Stomach (tissue), 9 donors: Measurements from ENCODE around the gene COL6A1. TPM values are rescaled to one million over a fixed set of nuclear protein-coding genes. Genes with fewer than 3 reads are reported as not detected.
A peak's percentile ranks its signal among the peaks of the same experiment; 100 is the strongest.

Experiments used
- DNase-seq, 2 donors: peaks; one replicate each; pipeline versions ENCODE4 v3.0.0 to v3.0.0-alpha.2; 2013 to 2019
- H3K27ac ChIP-seq, 5 donors: fragments of 200-600 bp in 4 of 5; sonication (generic) in 4 of 5; one replicate each; pipeline ENCODE4 v1.5.1; 2013 to 2019; ENCODE audit warnings: mild to moderate bottlenecking in 1 of 5, moderate library complexity in 1 of 5
- H3K27me3 ChIP-seq, 3 donors: fragments of 200-600 bp; sonication (generic); one replicate each; pipeline ENCODE4 v1.5.1; 2017 to 2019; ENCODE audit warnings: mixed run types in 1 of 3
- H3K36me3 ChIP-seq, 4 donors: fragments of 200-600 bp; sonication (generic); 1 replicate in 3 of 4; 2 replicates in 1 of 4; pipeline ENCODE4 v1.5.1; 2016 to 2019
- H3K4me1 ChIP-seq, 4 donors: fragments of 200-600 bp; sonication (generic); one replicate each; pipeline ENCODE4 v1.5.1; 2016 to 2019
- H3K4me3 ChIP-seq, 4 donors: fragments of 200-600 bp; sonication (generic) in 3 of 4; one replicate each; pipeline ENCODE4 v1.5.1; 2016 to 2019; ENCODE audit warnings: mild to moderate bottlenecking in 1 of 4
- H3K9me3 ChIP-seq, 4 donors: fragments of 200-600 bp; sonication (generic); one replicate each; pipeline ENCODE4 v1.5.1; 2016 to 2019
- CTCF ChIP-seq, 7 experiments: fragments of 450-650 bp in 4 of 7; fragments of 200-600 bp in 3 of 7; sonication (generic) in 3 of 7; IDR thresholded peaks; one replicate each; pipeline ENCODE4 v1.5.1; 2016 to 2019; ENCODE audit warnings: antibody characterized with exemption in 7 of 7, control low read depth in 2 of 7, mild to moderate bottlenecking in 1 of 7
- EP300 ChIP-seq: sonication (generic); formaldehyde crosslinking; IDR thresholded peaks from one replicate; pipeline ENCODE4 v1.6.1; 2017; ENCODE audit warnings: antibody characterized with exemption
- POLR2A ChIP-seq, 4 donors: fragments of 450-650 bp; IDR thresholded peaks; one replicate each; pipeline ENCODE4 v1.6.1; 2016; ENCODE audit warnings: antibody characterized with exemption in 4 of 4, control low read depth in 2 of 4, mild to moderate bottlenecking in 1 of 4, moderate library complexity in 1 of 4
- POLR2AphosphoS5 ChIP-seq, 3 donors: sonication (generic); formaldehyde crosslinking; IDR thresholded peaks; one replicate each; pipeline ENCODE4 v1.6.1; 2016; ENCODE audit warnings: antibody characterized with exemption in 3 of 3
- WGBS, 5 donors: extraction: QIAGEN DNeasy Blood & Tissue Kit in 3 of 5; methylation state at CpG; one replicate each; pipeline versions ENCODE4 v1.1.5 to v1.1.7; 2013 to 2018; 5-methylcytosine and 5-hydroxymethylcytosine counted together
- intact Hi-C: fragments of 100-400 bp; cut with DNase I; formaldehyde crosslinking; loops from one replicate; pipeline ENCODE4 v1.15.1; 2023; ENCODE audit warnings: low total_unique reads
- polyA plus RNA-seq, 3 donors: library from polyadenylated mRNA; stranded (reverse); fragments of 200-250 nt; gene quantifications; one replicate each; pipeline ENCODE4 v1.2.3, GENCODE V29; 2013
- total RNA-seq, 5 donors: library from RNA; depleted of rRNA; stranded (reverse); fragments of >200 nt; gene quantifications; one replicate each; pipeline versions ENCODE4 v1.1.0 to v1.2.3, GENCODE V29; 2014 to 2016
- donor health status: healthy with polysubstance abuse.
- donor health status: Bipolar disorder and iron deficiency.
- donor health status: healthy.

COL6A1 gene
- total and polyA plus RNA-seq, 8 donors, result 63.2 to 756 (median 254) TPM

DNA sequence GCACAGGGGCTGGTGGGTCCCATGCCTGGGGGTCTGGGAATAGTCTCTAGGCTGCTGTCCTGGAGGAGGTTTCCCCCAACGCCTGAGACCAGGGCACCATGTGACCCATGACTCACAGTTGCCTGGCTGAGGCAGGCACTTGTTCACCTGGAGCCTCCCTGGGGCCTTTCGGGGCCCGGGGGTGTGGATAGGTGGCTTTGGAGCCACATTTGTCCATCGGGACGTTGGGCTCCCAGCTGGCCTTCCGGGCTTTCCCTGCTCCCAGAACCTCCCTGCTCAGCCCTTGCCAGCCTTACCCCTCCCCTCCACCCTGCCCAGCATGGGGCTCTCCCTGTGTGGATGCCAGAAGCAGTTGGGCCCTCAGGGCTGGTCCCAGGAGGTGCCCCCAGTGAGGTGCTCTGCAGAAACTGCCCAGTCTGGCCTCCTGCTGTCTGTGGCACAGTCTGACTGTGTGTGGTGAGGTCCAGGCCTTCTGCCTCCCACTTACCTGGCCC lies 14.2 kb downstream of the COL6A1 start:
- no peak for TF ChIP-seq POLR2AphosphoS5 (IDR thresholded peaks at IDR 0.05)
- TF ChIP-seq CTCF (IDR thresholded peaks at IDR 0.05), result no peak
- TF ChIP-seq POLR2A (IDR thresholded peaks at IDR 0.05), result no peak
- 45 to 62% (median 47%) methylated on average over 5 to 6 of the region's 6 CpGs for WGBS, 5 donors
- peak in 1 of 2 donors; percentile 19 for DNase-seq
- Histone ChIP-seq H3K4me1 (peaks cover 0 to 18% (median 6%) of the 10 kb centered on the region in 4 donors), H3K4me3 (no peak overlapping the region), H3K9me3 (no peaks in the 10 kb centered on the region), H3K36me3 (peaks cover 26 to 95% (median 83%) of the 10 kb centered on the region in 4 donors), H3K27ac (peak overlapping the region in 3 of 5 donors; percentile 26 to 62 (median 57)), H3K27me3 (no peaks in the 10 kb centered on the region)
- intact Hi-C loops, result loop anchor here (10.0 kb wide), 2 partner anchors 59 to 129 kb away; no protein-coding TSS in a partner anchor

DNA sequence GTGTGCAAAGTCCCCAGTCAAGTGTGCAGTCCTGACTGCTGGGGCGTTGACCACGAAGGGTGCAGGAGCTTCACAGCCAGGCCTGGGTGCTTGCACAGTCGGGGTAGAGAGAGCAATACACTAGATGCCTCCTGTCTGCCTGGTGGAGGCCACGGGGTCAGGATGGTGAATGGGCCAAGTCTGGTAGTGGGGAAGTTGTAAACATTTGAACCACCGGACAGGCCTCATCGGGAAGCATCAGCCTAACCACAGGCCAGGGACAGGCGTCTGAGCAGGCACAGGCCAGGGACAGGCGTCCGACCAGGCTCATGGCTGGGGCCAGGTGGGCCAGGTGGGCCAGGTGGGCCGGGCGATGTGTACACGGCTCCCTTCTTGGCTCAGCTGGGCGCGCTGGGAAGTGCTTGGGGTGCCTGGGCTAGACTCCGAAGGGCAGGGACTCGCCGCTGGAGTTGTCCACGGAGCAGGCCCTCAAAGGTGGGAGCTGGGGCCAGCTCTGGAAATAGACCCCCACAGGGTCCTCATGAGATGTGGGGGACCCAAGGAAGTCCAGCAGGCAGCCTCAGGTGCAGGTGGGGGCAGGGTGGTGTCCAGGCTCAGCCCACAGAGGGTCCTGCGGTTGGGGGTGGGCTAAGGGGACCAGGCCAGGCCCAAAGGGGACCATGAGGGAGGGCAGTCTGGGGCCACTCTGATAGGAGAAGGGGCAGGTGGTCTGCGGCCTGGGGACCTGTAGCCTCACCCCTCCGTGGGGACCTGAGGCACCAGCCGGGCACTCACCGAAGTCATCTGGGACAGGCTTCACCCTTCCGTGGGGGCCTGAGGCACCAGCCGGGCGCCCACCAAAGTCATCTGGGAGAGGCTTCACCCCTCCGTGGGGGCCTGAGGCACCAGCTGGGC lies 15.0 kb downstream of the COL6A1 start:
- H3K27me3 ChIP-seq, result no peaks in the 10 kb centered on the region
- H3K4me3 ChIP-seq, result no peak overlapping the region
- WGBS, 5 donors, result 81 to 91% (median 89%) methylated on average over 21 to 27 of the region's 27 CpGs
- DNase-seq, result peak in 1 of 2 donors; percentile 23
- intact Hi-C loops, result loop anchor here (10.0 kb wide), 2 partner anchors 58 to 128 kb away; no protein-coding TSS in a partner anchor
- TF ChIP-seq CTCF (IDR thresholded peaks at IDR 0.05) (no peak), EP300 (no peak), POLR2AphosphoS5 (IDR thresholded peaks at IDR 0.05) (no peak), POLR2A (IDR thresholded peaks at IDR 0.05) (no peak)
- peaks cover 26 to 95% (median 83%) of the 10 kb centered on the region in 4 donors for H3K36me3 ChIP-seq
- peak overlapping the region in 3 of 5 donors; percentile 26 to 62 (median 57) for H3K27ac ChIP-seq
- peaks cover 0 to 18% (median 6%) of the 10 kb centered on the region in 4 donors for H3K4me1 ChIP-seq
- no peaks in the 10 kb centered on the region for H3K9me3 ChIP-seq

- H3K27ac ChIP-seq, result peak overlapping the region in 3 of 5 donors; percentile 14 to 62 (median 43)
- H3K9me3 ChIP-seq, result no peaks in the 10 kb centered on the region
- H3K36me3 ChIP-seq, result peaks cover 32 to 95% (median 84%) of the 10 kb centered on the region in 4 donors
- TF ChIP-seq EP300, result no peak
- no peak for TF ChIP-seq POLR2AphosphoS5 (IDR thresholded peaks at IDR 0.05)
- no peak for TF ChIP-seq CTCF (IDR thresholded peaks at IDR 0.05)
- TF ChIP-seq POLR2A (IDR thresholded peaks at IDR 0.05), result no peak
- intact Hi-C loops, result loop anchor here (10.0 kb wide), 2 partner anchors 58 to 128 kb away; no protein-coding TSS in a partner anchor
- no peaks in the 10 kb centered on the region for H3K27me3 ChIP-seq
- DNase-seq, result no peak
- WGBS, 5 donors, result 83 to 95% (median 90%) methylated on average over 7 to 9 of the region's 9 CpGs
- H3K4me1 ChIP-seq, result peaks cover 0 to 18% (median 5%) of the 10 kb centered on the region in 4 donors
- H3K4me3 ChIP-seq, result no peak overlapping the region
These were observed 15.6 kb downstream of the COL6A1 start for GRCh38 chr21:45997205-45997494.

DNA sequence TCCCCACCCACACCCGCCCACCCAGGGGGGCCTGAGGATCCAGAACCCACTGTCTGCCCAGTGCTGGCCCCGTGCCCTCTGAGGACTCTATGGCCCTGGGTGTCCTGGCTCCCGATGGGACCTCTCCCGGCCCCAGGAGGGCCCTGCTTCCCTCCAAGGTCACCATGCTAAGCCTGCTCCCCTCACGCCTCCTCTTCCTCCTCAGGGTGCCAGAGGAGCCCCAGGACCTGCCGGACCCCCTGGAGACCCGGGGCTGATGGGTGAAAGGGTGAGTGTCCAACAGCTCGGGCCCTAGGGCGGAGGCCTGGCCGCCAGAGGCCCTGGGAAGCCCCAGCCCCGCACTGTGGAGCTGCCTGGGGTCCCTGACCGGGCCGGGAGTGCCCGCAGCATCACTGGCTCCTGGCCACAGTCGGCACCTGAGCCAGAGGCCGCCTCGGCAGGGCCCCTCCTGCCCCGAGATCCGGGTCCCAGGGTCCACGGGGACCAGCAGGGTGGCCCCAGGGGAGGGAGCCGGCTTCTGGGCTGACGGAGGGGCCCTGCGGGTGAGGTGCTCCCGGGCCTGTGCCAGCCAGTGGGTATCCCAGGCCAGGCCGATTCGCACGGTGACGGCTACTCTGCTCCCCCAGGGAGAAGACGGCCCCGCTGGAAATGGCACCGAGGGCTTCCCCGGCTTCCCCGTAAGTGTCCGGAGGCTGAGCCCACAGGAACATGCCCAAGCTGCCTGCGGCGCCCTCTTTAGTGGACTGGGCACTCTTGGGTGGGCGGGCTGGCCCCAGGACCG lies 16.1 kb downstream of the COL6A1 start:
- no peak overlapping the region for H3K4me3 ChIP-seq
- peaks cover 34 to 95% (median 84%) of the 10 kb centered on the region in 4 donors for H3K36me3 ChIP-seq
- intact Hi-C loops, result loop anchor here (10.0 kb wide), 2 partner anchors 57 to 127 kb away; no protein-coding TSS in a partner anchor
- H3K4me1 ChIP-seq, result peaks cover 0 to 18% (median 3%) of the 10 kb centered on the region in 4 donors
- WGBS, 5 donors, result 92 to 97% (median 92%) methylated on average over 5 to 38 of the region's 38 CpGs
- no peak for DNase-seq
- peak overlapping the region in 4 of 5 donors; percentile 14 to 62 (median 32) for H3K27ac ChIP-seq
- TF ChIP-seq EP300 (no peak), POLR2AphosphoS5 (IDR thresholded peaks at IDR 0.05) (no peak), POLR2A (IDR thresholded peaks at IDR 0.05) (no peak), CTCF (IDR thresholded peaks at IDR 0.05) (no peak)
- H3K9me3 ChIP-seq, result no peaks in the 10 kb centered on the region
- no peaks in the 10 kb centered on the region for H3K27me3 ChIP-seq
